ENCODE results near the gene SLC6A5.

Gene SLC6A5

GRCh38 chr11:20634044-20634443 lies 34.6 kb downstream of the SLC6A5 start:
- Histone ChIP-seq H3K36me3 (ENCODE audit: control insufficient read depth, low read length) (no peaks in the 10 kb centered on the region), H3K27me3 (ENCODE audit: control insufficient read depth, low read length) (no peaks in the 10 kb centered on the region), H3K9me2 (replicated peaks; ENCODE audit: control insufficient read depth, low read length) (no peaks in the 10 kb centered on the region), H3K27ac (ENCODE audit: low read depth, low read length) (no peak overlapping the region), H3K4me3 (ENCODE audit: low read length) (no peak overlapping the region), H3K9me3 (ENCODE audit: control insufficient read depth, insufficient read depth, low read length) (no peaks in the 10 kb centered on the region), H3K79me2 (ENCODE audit: control insufficient read depth, low read length) (no peaks in the 10 kb centered on the region), H3K4me1 (ENCODE audit: control insufficient read depth, low read length) (no peaks in the 10 kb centered on the region), H3F3A (ENCODE audit: control insufficient read depth, insufficient read depth) (no peaks in the 10 kb centered on the region), H3K4me2 (ENCODE audit: low read length) (no peak overlapping the region), H4K20me1 (ENCODE audit: control insufficient read depth, insufficient read depth, low read depth, low read length) (no peaks in the 10 kb centered on the region)
- TF ChIP-seq CTCF (IDR thresholded peaks at IDR 0.05; ENCODE audit: low read depth, low read length, poor library complexity, severe bottlenecking) (no peak), EZH2phosphoT487 (IDR thresholded peaks at IDR 0.05; ENCODE audit: borderline replicate concordance, low read length) (no peak)

GRCh38 chr11:20634781-20635180 lies 35.4 kb downstream of the SLC6A5 start:
- Histone ChIP-seq H3K4me2 (ENCODE audit: low read length) (no peak overlapping the region), H3K27ac (ENCODE audit: low read depth, low read length) (no peak overlapping the region), H3K9me2 (replicated peaks; ENCODE audit: control insufficient read depth, low read length) (no peaks in the 10 kb centered on the region), H3K4me1 (ENCODE audit: control insufficient read depth, low read length) (no peaks in the 10 kb centered on the region), H4K20me1 (ENCODE audit: control insufficient read depth, insufficient read depth, low read depth, low read length) (no peaks in the 10 kb centered on the region), H3K27me3 (ENCODE audit: control insufficient read depth, low read length) (no peaks in the 10 kb centered on the region), H3K79me2 (ENCODE audit: control insufficient read depth, low read length) (no peaks in the 10 kb centered on the region), H3K36me3 (ENCODE audit: control insufficient read depth, low read length) (no peaks in the 10 kb centered on the region), H3K9me3 (ENCODE audit: control insufficient read depth, insufficient read depth, low read length) (no peaks in the 10 kb centered on the region), H3K4me3 (ENCODE audit: low read length) (no peak overlapping the region), H3F3A (ENCODE audit: control insufficient read depth, insufficient read depth) (no peaks in the 10 kb centered on the region)
- TF ChIP-seq EZH2phosphoT487 (IDR thresholded peaks at IDR 0.05; ENCODE audit: borderline replicate concordance, low read length) (no peak), CTCF (IDR thresholded peaks at IDR 0.05; ENCODE audit: low read depth, low read length, poor library complexity, severe bottlenecking) (no peak)

GRCh38 chr11:20638074-20638473 lies 38.7 kb downstream of the SLC6A5 start:
- H3K9me2 ChIP-seq (replicated peaks; ENCODE audit: control insufficient read depth, low read length) = no peaks in the 10 kb centered on the region
- H4K20me1 ChIP-seq (ENCODE audit: control insufficient read depth, insufficient read depth, low read depth, low read length) = no peaks in the 10 kb centered on the region
- no peak overlapping the region for H3K4me2 ChIP-seq (ENCODE audit: low read length)
- H3F3A ChIP-seq (ENCODE audit: control insufficient read depth, insufficient read depth) = no peaks in the 10 kb centered on the region
- TF ChIP-seq CTCF (IDR thresholded peaks at IDR 0.05; ENCODE audit: low read depth, low read length, poor library complexity, severe bottlenecking) (no peak), EZH2phosphoT487 (IDR thresholded peaks at IDR 0.05; ENCODE audit: borderline replicate concordance, low read length) (no peak)
- no peaks in the 10 kb centered on the region for H3K9me3 ChIP-seq (ENCODE audit: control insufficient read depth, insufficient read depth, low read length)
- no peaks in the 10 kb centered on the region for H3K4me1 ChIP-seq (ENCODE audit: control insufficient read depth, low read length)
- H3K79me2 ChIP-seq (ENCODE audit: control insufficient read depth, low read length) = no peaks in the 10 kb centered on the region
- no peak overlapping the region for H3K27ac ChIP-seq (ENCODE audit: low read depth, low read length)
- H3K36me3 ChIP-seq (ENCODE audit: control insufficient read depth, low read length) = no peaks in the 10 kb centered on the region
- H3K4me3 ChIP-seq (ENCODE audit: low read length) = no peak overlapping the region
- no peaks in the 10 kb centered on the region for H3K27me3 ChIP-seq (ENCODE audit: control insufficient read depth, low read length)

GRCh38 chr11:20639688-20640087 lies 40.3 kb downstream of the SLC6A5 start:
- H3K27ac ChIP-seq (ENCODE audit: low read depth, low read length) = no peak overlapping the region
- TF ChIP-seq CTCF (IDR thresholded peaks at IDR 0.05; ENCODE audit: low read depth, low read length, poor library complexity, severe bottlenecking) (no peak), EZH2phosphoT487 (IDR thresholded peaks at IDR 0.05; ENCODE audit: borderline replicate concordance, low read length) (no peak)
- H3F3A ChIP-seq (ENCODE audit: control insufficient read depth, insufficient read depth) = no peaks in the 10 kb centered on the region
- no peaks in the 10 kb centered on the region for H3K79me2 ChIP-seq (ENCODE audit: control insufficient read depth, low read length)
- H3K36me3 ChIP-seq (ENCODE audit: control insufficient read depth, low read length) = no peaks in the 10 kb centered on the region
- H3K4me2 ChIP-seq (ENCODE audit: low read length) = no peak overlapping the region
- no peaks in the 10 kb centered on the region for H3K9me2 ChIP-seq (replicated peaks; ENCODE audit: control insufficient read depth, low read length)
- no peaks in the 10 kb centered on the region for H3K9me3 ChIP-seq (ENCODE audit: control insufficient read depth, insufficient read depth, low read length)
- no peaks in the 10 kb centered on the region for H3K27me3 ChIP-seq (ENCODE audit: control insufficient read depth, low read length)
- H3K4me1 ChIP-seq (ENCODE audit: control insufficient read depth, low read length) = no peaks in the 10 kb centered on the region
- H3K4me3 ChIP-seq (ENCODE audit: low read length) = no peak overlapping the region
- H4K20me1 ChIP-seq (ENCODE audit: control insufficient read depth, insufficient read depth, low read depth, low read length) = no peaks in the 10 kb centered on the region
